SK-MEL-5 (cell line): ENCODE data around the gene RNF220. TPM values are rescaled to one million over a fixed set of nuclear protein-coding genes. Genes with fewer than 3 reads are reported as not detected.
"Not testable (repeated sequence)": the region's sequence is repeated elsewhere in the genome, so short reads cannot be mapped to it uniquely, and the experiment has no call there.

Source experiments
- DNase-seq: peaks from one replicate; pipeline ENCODE4 v3.0.0-alpha.2; 2016; ENCODE audit warnings: low read depth, low spot score
- in situ Hi-C: cut with HindIII; loops from 2 replicates; pipeline ENCODE4 v1.10.0; 2016; ENCODE audit warnings: low sequenced_read_pairs, high pct_unique_total_duplicates, low pct_unique_long_range_greater_than_20kb
- total RNA-seq: library from RNA; depleted of rRNA; stranded (reverse); fragments of >200 nt; shearing (Covaris generic); gene quantifications from 2 replicates; pipeline ENCODE4 v1.2.3, GENCODE V29; 2014

The RNF220 gene
- total RNA-seq, 1 experiment from 2014 or later, result 68.8 TPM

GRCh38 chr1:44501047-44501890 is 96.2 kb downstream of the RNF220 start:
- no peak for DNase-seq
- in situ Hi-C loops, result no loop called here

DNA sequence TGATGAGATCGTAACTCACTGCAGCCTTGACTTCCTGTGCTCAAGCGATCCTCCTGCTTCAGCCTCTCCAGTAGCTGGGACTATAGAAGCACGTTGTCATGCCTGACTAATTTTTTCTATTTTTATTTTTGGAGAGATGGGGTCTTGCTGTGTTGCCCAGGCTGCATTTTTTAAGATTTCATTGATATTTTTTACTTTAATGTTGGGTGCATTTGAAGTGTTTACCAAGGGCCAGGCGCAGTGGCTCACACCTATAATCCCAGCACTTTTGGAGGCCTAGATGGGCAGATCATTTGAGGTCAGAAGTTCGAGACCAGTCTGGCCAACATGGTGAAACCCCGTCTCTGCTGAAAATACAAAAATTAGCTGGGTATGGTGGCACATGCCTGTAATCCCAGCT is 97.8 kb downstream of the RNF220 start:
- DNase-seq, in situ Hi-C loops: not testable (repeated sequence)

DNA sequence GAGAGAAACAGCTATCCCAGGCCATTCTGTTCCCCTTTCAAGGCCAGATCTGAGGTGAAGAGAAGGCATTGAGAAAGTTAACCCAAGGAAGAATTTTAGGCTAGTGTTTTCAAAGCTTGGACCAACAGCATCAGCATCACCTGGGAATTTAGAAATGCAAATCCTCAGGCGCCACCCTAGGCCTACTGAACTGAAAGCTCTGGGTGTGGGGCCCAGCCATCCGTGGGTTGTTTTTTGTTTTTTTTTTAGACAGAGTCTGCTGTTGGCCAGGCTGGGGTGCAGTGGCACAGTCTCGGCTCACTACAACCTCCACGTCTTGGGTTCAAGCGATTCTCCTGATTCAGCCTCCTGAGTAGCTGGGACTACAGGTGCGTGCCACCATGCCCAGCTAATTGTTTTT is 98.6 kb downstream of the RNF220 start:
- in situ Hi-C loops, result no loop called here
- DNase-seq, result no peak

GRCh38 chr1:44505210-44505993 is 100.3 kb downstream of the RNF220 start:
- in situ Hi-C loops, result no loop called here
- no peak for DNase-seq

GRCh38 chr1:44507490-44508396 is 102.7 kb downstream of the RNF220 start:
- DNase-seq, result no peak
- in situ Hi-C loops, result no loop called here

DNA sequence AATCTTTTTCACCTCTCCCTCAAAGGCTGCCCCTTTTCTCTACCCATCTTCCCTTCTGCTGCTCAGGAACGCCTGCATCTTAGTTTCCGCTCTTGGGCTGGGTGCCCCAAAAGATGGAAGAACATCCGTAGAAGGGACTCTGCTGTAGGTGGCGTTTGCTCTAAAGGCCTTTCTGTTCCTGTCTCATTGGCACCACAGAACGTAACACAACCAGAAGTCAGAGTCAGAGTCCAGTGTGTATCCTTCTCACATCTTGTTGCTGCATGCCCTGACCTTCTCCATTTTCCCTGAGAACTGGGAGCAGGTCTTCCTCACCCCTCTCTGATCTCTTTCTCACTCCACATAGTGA is 103.3 kb downstream of the RNF220 start:
- no peak for DNase-seq
- in situ Hi-C loops, result no loop called here

DNA sequence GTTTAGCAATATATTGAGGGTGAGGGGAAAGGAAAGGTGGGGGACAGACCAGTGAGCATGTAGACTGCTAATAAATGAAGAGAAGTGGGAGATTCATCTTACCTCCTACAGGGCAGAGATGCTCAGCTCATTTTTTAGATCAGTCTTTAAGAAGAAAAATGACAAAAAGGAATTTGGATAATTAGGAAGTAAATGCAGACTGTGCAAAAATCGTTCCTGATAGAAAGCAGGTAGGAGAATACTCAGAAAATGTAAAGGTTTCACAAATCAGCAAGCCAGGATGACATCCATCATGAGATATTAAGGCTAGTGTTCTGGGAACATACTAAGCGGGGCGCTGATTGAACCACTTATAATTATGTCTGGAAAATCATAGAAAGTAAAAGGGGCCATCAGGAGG is 106.3 kb downstream of the RNF220 start:
- in situ Hi-C loops, result no loop called here
- DNase-seq, result no peak

GRCh38 chr1:44511769-44512168 is 106.7 kb downstream of the RNF220 start:
- in situ Hi-C loops, result no loop called here
- DNase-seq, result no peak

DNA sequence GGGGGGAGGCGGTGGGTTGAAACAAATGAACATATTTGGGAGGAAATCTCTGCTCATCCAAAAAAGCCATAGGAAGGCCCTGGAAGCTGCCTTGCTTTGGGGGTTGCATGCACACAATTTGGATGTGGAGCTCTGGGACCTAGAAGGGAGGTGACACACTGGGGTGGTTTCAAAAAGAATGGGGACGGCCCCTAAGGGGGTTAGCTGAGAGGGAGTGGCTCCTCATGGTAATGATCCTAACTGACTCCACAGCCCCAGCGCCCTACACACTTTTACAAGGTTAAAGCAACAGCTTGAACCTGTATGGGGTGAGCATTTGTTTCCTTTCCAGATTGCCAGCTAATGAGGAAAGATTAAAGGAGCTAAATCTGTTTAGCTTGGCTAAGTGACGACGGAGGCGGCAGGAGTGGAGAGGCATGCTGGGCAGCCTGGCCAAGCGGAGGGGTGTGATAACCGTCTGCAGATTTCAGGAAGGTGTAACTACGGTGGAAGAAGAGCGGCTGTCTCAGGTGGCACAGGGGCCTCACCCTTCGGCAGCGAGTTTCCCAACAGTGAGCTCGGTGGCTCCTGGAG is 107.3 kb downstream of the RNF220 start:
- no peak for DNase-seq
- in situ Hi-C loops, result no loop called here

- DNase-seq, result no peak
- in situ Hi-C loops, result no loop called here
These were observed 108.1 kb downstream of the RNF220 start for GRCh38 chr1:44513111-44513510.

- DNase-seq, result no peak
- in situ Hi-C loops, result no loop called here
These were observed 109.6 kb downstream of the RNF220 start for GRCh38 chr1:44514673-44515072.

- DNase-seq, result no peak
- in situ Hi-C loops, result no loop called here
These were observed 110.4 kb downstream of the RNF220 start for GRCh38 chr1:44515416-44515815.

DNA sequence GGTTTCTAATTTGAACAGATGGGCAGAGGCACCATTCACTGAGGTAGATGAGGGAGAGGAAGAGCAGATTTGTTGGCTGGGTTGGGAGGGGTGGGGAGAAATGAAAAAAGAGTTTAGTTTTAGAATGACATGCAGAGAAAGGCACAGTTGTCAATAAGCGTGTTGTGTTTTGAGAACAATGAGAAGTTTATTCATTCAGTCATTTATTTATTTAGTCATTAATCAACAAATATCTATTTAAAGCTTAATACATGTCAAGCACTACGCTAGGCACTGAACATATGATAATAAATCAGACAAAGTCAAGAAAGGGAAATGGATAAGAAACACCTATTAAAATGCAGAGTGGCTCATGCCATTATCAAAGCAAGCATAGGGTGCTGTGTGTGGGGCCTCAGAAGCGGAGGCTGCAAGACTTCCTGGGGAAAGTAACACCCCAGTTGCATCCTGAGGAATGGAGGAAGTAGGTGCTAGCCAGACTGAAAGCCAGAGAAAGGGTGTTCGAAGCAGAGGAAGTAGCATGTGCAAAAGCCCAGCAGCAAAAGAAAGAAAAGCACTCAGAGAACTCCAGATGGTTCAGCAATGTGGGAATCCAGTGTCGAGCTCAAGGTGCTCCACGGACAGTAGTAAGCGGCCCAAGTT is 114.1 kb downstream of the RNF220 start:
- DNase-seq, result no peak
- in situ Hi-C loops, result no loop called here

DNA sequence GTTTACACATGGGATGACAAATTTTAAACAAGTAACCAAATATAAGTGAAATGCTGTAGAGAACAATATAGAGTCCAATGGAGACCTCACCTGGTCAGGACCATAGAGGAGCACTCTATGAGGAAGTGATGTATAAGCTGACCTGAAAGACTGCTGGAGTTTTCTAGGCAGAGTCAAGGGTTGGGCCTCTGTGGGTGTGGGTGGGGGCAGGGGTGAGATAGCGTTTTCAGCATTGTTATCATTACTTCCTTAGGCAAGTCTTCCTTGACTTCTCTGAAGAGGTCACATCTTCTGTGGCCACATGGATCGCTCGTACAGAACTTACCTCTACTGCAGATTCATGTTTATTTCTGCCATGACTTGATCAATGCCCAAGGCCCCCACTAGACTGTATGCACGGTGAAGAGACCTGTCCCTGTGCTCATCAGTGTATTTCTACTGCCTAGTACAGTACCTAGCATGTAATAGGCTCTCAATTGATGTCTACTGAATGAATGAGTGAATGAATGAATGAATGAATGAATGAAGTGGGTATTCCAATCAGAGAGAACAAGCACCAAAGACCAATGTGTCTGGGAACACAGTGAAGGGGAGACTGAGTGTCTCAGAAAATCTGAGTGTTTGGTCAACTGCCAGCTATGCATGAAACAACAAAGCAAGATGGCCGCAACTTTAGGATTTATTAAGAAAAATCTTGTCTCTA is 116.5 kb downstream of the RNF220 start:
- no peak for DNase-seq
- in situ Hi-C loops, result no loop called here

- in situ Hi-C loops, result no loop called here
These were observed 118.8 kb downstream of the RNF220 start for GRCh38 chr1:44523593-44524591.

More at GRCh38 chr1:44523593-44524591, 118.8 kb downstream of the RNF220 start:
- no peak for DNase-seq
